Esophagus squamous epithelium (tissue), 4 donors: Measurements from ENCODE around the gene SPOCD1.

Experiments
- POLR2A ChIP-seq, 4 donors: fragments of 450-650 bp; IDR thresholded peaks; one replicate each; pipeline ENCODE4 v1.6.1; 2017; ENCODE audit warnings: antibody characterized with exemption in 4 of 4, mild to moderate bottlenecking in 4 of 4, moderate library complexity in 3 of 4
- TF ChIP-seq, protein P1 (sequence below), 6 experiments: fragments of 450-650 bp in 4 of 6; fragments of 200-600 bp in 2 of 6; sonication (generic) in 2 of 6; IDR thresholded peaks; one replicate each; pipeline ENCODE4 v1.5.1; 2016 to 2019; ENCODE audit warnings: antibody characterized with exemption in 6 of 6, mild to moderate bottlenecking in 4 of 6, moderate library complexity in 4 of 6

DNA sequence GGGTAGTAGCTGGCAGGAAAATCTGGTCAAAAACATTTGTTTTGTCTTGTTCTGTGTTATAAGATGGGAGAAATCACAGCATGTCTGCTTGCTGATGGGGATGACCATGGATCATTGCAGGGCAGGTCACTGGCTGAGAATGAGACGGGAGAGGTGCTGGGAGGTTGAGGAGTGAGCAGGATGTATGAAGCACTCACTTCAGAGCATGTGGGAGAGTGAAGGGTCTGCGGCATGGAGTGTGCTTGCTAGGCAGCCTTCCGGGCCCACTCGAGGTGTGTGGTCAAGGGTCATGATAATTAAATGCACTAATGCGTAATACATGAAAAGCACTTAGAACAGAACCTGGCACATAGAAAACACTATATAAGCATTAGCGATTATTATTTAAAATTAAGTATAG is 42.0 kb upstream of the SPOCD1 start:
- TF ChIP-seq, protein P1, sequence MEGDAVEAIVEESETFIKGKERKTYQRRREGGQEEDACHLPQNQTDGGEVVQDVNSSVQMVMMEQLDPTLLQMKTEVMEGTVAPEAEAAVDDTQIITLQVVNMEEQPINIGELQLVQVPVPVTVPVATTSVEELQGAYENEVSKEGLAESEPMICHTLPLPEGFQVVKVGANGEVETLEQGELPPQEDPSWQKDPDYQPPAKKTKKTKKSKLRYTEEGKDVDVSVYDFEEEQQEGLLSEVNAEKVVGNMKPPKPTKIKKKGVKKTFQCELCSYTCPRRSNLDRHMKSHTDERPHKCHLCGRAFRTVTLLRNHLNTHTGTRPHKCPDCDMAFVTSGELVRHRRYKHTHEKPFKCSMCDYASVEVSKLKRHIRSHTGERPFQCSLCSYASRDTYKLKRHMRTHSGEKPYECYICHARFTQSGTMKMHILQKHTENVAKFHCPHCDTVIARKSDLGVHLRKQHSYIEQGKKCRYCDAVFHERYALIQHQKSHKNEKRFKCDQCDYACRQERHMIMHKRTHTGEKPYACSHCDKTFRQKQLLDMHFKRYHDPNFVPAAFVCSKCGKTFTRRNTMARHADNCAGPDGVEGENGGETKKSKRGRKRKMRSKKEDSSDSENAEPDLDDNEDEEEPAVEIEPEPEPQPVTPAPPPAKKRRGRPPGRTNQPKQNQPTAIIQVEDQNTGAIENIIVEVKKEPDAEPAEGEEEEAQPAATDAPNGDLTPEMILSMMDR (IDR thresholded peaks at IDR 0.05): no peak
- no peak for TF ChIP-seq POLR2A (IDR thresholded peaks at IDR 0.05)
